ENCODE data around the gene PLXNA2. TPM values are rescaled to one million over a fixed set of nuclear protein-coding genes. Genes with fewer than 3 reads are reported as not detected.

Gene PLXNA2, protein sequence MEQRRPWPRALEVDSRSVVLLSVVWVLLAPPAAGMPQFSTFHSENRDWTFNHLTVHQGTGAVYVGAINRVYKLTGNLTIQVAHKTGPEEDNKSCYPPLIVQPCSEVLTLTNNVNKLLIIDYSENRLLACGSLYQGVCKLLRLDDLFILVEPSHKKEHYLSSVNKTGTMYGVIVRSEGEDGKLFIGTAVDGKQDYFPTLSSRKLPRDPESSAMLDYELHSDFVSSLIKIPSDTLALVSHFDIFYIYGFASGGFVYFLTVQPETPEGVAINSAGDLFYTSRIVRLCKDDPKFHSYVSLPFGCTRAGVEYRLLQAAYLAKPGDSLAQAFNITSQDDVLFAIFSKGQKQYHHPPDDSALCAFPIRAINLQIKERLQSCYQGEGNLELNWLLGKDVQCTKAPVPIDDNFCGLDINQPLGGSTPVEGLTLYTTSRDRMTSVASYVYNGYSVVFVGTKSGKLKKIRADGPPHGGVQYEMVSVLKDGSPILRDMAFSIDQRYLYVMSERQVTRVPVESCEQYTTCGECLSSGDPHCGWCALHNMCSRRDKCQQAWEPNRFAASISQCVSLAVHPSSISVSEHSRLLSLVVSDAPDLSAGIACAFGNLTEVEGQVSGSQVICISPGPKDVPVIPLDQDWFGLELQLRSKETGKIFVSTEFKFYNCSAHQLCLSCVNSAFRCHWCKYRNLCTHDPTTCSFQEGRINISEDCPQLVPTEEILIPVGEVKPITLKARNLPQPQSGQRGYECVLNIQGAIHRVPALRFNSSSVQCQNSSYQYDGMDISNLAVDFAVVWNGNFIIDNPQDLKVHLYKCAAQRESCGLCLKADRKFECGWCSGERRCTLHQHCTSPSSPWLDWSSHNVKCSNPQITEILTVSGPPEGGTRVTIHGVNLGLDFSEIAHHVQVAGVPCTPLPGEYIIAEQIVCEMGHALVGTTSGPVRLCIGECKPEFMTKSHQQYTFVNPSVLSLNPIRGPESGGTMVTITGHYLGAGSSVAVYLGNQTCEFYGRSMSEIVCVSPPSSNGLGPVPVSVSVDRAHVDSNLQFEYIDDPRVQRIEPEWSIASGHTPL (N-terminal part only)
- total RNA-seq (ENCODE audit: low replicate concordance), result 1.7 and 2.3 TPM in 2 replicates

- Mint-ChIP-seq H3K27ac (peak within 1 kb of the TSS; percentile 86), H3K36me3 (no peaks in the 10 kb centered on the region), H3K4me1 (peaks cover 62% of the 10 kb centered on the region), H3K27me3 (ENCODE audit: insufficient read depth, low read depth) (peaks cover 10% of the 10 kb centered on the region), H3K4me3 (peak within 1 kb of the TSS; percentile 97), H3K9me3 (no peaks in the 10 kb centered on the region)
- peak within 1 kb of the TSS; percentile 100 for H3K4me2 ChIP-seq
- H3K4me3 ChIP-seq, result peak within 1 kb of the TSS; percentile 73
- peak within 1 kb of the TSS; percentile 99 for H2AFZ ChIP-seq (replicated peaks)
- H3K36me3 ChIP-seq, result no peaks in the 10 kb centered on the region
- H3F3A ChIP-seq (ENCODE audit: low read depth), result peaks cover 26% of the 10 kb centered on the region
- H3K27me3 ChIP-seq, result peaks cover 35% of the 10 kb centered on the region
- H3K9ac ChIP-seq, result no peak within 1 kb of the TSS
- H3K27ac ChIP-seq, result no peak within 1 kb of the TSS
- H3K4me1 ChIP-seq, result peaks cover 55% of the 10 kb centered on the region
- peak; percentile 27 for TF ChIP-seq EZH2 (IDR thresholded peaks at IDR 0.05)
- TF ChIP-seq, protein P1, sequence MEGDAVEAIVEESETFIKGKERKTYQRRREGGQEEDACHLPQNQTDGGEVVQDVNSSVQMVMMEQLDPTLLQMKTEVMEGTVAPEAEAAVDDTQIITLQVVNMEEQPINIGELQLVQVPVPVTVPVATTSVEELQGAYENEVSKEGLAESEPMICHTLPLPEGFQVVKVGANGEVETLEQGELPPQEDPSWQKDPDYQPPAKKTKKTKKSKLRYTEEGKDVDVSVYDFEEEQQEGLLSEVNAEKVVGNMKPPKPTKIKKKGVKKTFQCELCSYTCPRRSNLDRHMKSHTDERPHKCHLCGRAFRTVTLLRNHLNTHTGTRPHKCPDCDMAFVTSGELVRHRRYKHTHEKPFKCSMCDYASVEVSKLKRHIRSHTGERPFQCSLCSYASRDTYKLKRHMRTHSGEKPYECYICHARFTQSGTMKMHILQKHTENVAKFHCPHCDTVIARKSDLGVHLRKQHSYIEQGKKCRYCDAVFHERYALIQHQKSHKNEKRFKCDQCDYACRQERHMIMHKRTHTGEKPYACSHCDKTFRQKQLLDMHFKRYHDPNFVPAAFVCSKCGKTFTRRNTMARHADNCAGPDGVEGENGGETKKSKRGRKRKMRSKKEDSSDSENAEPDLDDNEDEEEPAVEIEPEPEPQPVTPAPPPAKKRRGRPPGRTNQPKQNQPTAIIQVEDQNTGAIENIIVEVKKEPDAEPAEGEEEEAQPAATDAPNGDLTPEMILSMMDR (IDR thresholded peaks at IDR 0.05), result no peak
- peak; percentile 91 for DNase-seq (ENCODE audit: low spot score)
- H3K79me2 ChIP-seq (ENCODE audit: low read depth), result peaks cover 2% of the 10 kb centered on the region
- H4K20me1 ChIP-seq (ENCODE audit: low read depth), result peaks cover 14% of the 10 kb centered on the region
- H3K9me3 ChIP-seq (ENCODE audit: low read depth), result no peaks in the 10 kb centered on the region
Observed at GRCh38 chr1:208243967-208244916, at the start of gene PLXNA2. TSS of gene PLXNA2 (minus strand) at chr1:208244384. CDS start at chr1:208217922, 26,462 bp downstream.

- DNase-seq (ENCODE audit: low spot score), result no peak
- Histone ChIP-seq H2AFZ (replicated peaks) (no peak overlapping the region), H3K27ac (no peak overlapping the region), H3K4me3 (no peak overlapping the region), H4K20me1 (ENCODE audit: low read depth) (no peaks in the 10 kb centered on the region), H3K4me2 (peak overlapping the region; percentile 11), H3K9ac (no peak overlapping the region), H3K4me1 (peaks cover 21% of the 10 kb centered on the region), H3K9me3 (ENCODE audit: low read depth) (no peaks in the 10 kb centered on the region), H3K79me2 (ENCODE audit: low read depth) (no peaks in the 10 kb centered on the region), H3F3A (ENCODE audit: low read depth) (no peaks in the 10 kb centered on the region), H3K36me3 (no peaks in the 10 kb centered on the region), H3K27me3 (no peaks in the 10 kb centered on the region)
- Mint-ChIP-seq H3K9me3 (no peaks in the 10 kb centered on the region), H3K36me3 (no peaks in the 10 kb centered on the region), H3K4me1 (no peaks in the 10 kb centered on the region), H3K4me3 (no peak overlapping the region), H3K27ac (no peak overlapping the region), H3K27me3 (ENCODE audit: insufficient read depth, low read depth) (peaks cover 2% of the 10 kb centered on the region)
- TF ChIP-seq EZH2 (IDR thresholded peaks at IDR 0.05) (no peak), EZH2phosphoT487 (IDR thresholded peaks at IDR 0.05) (no peak)
- TF ChIP-seq, protein P1 (IDR thresholded peaks at IDR 0.05), result no peak
Observed at GRCh38 chr1:208292908-208293307, 48.7 kb upstream of the PLXNA2 start.
